IMR-90 (cell line): ENCODE measurements around the gene SRP9. TPM values are rescaled to one million over a fixed set of nuclear protein-coding genes. Genes with fewer than 3 reads are reported as not detected.

ENCODE experiments used
- ATAC-seq: fragments of 200-7000 bp; cut with Tn5 transposase; 2 replicates; pipeline ENCODE4 v1.9.1; 2020; ENCODE audit warnings: low read depth, mild to moderate bottlenecking, moderate library complexity
- BruUV-seq: library from RNA; stranded (reverse); fragments of 400-500 nt; replicated peaks from 2 replicates; lab custom pipeline; 2021; lab: Mats Ljungman, UMichigan
- CTCF ChIA-PET: fragments of 300-600 bp; formaldehyde crosslinking; extraction: SDS; loops from one replicate; lab custom pipeline; 2021; ENCODE audit warnings: antibody characterized with exemption; lab: Yijun Ruan, JAX
- POLR2A ChIA-PET: fragments of 300-600 bp; sonication (Branson Sonifier 250); formaldehyde crosslinking; loops from one replicate; lab custom pipeline; 2022; ENCODE audit warnings: antibody characterized with exemption; ENCODE audit not compliant: unreplicated experiment; lab: Charles Lee
- DNase-seq: peaks from one replicate; pipeline ENCODE4 v3.0.0; 2013
- H2AFZ ChIP-seq: replicated peaks from 2 replicates; pipeline ENCODE3; 2013; ENCODE audit warnings: low read length, mild to moderate bottlenecking; ENCODE audit not compliant: poor library complexity
- H2AK5ac ChIP-seq: 2 replicates; pipeline ENCODE4 v1.6.1; 2013; ENCODE audit warnings: low read depth, low read length, inconsistent platforms
- H2AK9ac ChIP-seq: replicated peaks from 2 replicates; pipeline ENCODE3; 2013; ENCODE audit warnings: mild to moderate bottlenecking, low read depth, low read length, moderate library complexity; ENCODE audit not compliant: poor library complexity
- H2BK120ac ChIP-seq: 2 replicates; pipeline ENCODE4 v1.6.1; 2013; ENCODE audit warnings: low read depth, low read length, inconsistent platforms
- H2BK15ac ChIP-seq: 3 replicates; pipeline ENCODE4 v1.6.1; 2013; ENCODE audit warnings: low read depth, low read length, inconsistent platforms
- H2BK20ac ChIP-seq: 2 replicates; pipeline ENCODE4 v1.6.1; 2013; ENCODE audit warnings: low read depth, mild to moderate bottlenecking, inconsistent platforms, low read length, moderate library complexity
- H2BK5ac ChIP-seq: 2 replicates; pipeline ENCODE4 v1.6.1; 2013; ENCODE audit warnings: mild to moderate bottlenecking, low read depth, low read length, inconsistent platforms; ENCODE audit not compliant: poor library complexity, severe bottlenecking
- H3K14ac ChIP-seq: replicated peaks from 2 replicates; pipeline ENCODE4 v1.6.1; 2013; ENCODE audit warnings: low read depth, low read length, inconsistent platforms
- H3K18ac ChIP-seq: 2 replicates; pipeline ENCODE4 v1.6.1; 2013; ENCODE audit warnings: low read depth, low read length, control low read depth
- H3K23ac ChIP-seq: 2 replicates; pipeline ENCODE4 v1.6.1; 2013; ENCODE audit warnings: low read depth, low read length, inconsistent platforms
- H3K27ac ChIP-seq: 2 replicates; pipeline ENCODE4 v1.5.1; 2013; ENCODE audit warnings: mild to moderate bottlenecking, control low read depth, low read length; ENCODE audit not compliant: insufficient read depth
- H3K27me3 ChIP-seq: 2 replicates; pipeline ENCODE4 v1.6.1; 2013; ENCODE audit warnings: low read length; ENCODE audit not compliant: control insufficient read depth, insufficient read depth
- H3K36me3 ChIP-seq: 2 replicates; pipeline ENCODE4 v1.6.1; 2013; ENCODE audit warnings: low read length, mixed read lengths; ENCODE audit not compliant: control insufficient read depth, insufficient read depth
- H3K4ac ChIP-seq: 2 replicates; pipeline ENCODE4 v1.6.1; 2013; ENCODE audit warnings: low read depth, low read length, inconsistent platforms
- H3K4me1 ChIP-seq: 2 replicates; pipeline ENCODE4 v1.6.1; 2013; ENCODE audit warnings: low read length, mixed read lengths; ENCODE audit not compliant: control insufficient read depth, insufficient read depth
- H3K4me2 ChIP-seq: 2 replicates; pipeline ENCODE4 v1.6.1; 2013; ENCODE audit warnings: low read depth, mild to moderate bottlenecking, control low read depth, low read length, moderate library complexity
- H3K4me3 ChIP-seq: 2 replicates; pipeline ENCODE4 v1.5.1; 2013; ENCODE audit warnings: low read depth, mild to moderate bottlenecking, control low read depth, low read length, moderate library complexity; ENCODE audit not compliant: insufficient read depth
- H3K56ac ChIP-seq: 2 replicates; pipeline ENCODE4 v1.6.1; 2013; ENCODE audit warnings: low read length, inconsistent platforms; ENCODE audit not compliant: insufficient read depth; ENCODE audit errors: extremely low read depth
- H3K79me1 ChIP-seq, 2 experiments: 2 replicates each; pipeline ENCODE4 v1.6.1; 2013; ENCODE audit warnings: low read length in 2 of 2, inconsistent platforms in 1 of 2, low read depth in 1 of 2
- H3K9ac ChIP-seq: 2 replicates; pipeline ENCODE4 v1.6.1; 2013; ENCODE audit warnings: low read depth, low read length, control low read depth
- H3K9me1 ChIP-seq: 2 replicates; pipeline ENCODE4 v1.6.1; 2013; ENCODE audit warnings: low read length, inconsistent platforms; ENCODE audit not compliant: insufficient read depth
- H3K9me3 ChIP-seq: 2 replicates; pipeline ENCODE4 v1.6.1; 2013; ENCODE audit warnings: low read length; ENCODE audit not compliant: control insufficient read depth, insufficient read depth
- H4K20me1 ChIP-seq: 2 replicates; pipeline ENCODE4 v1.6.1; 2013; ENCODE audit warnings: low read length, inconsistent platforms; ENCODE audit not compliant: insufficient read depth
- H4K5ac ChIP-seq: 2 replicates; pipeline ENCODE4 v1.6.1; 2013; ENCODE audit warnings: mild to moderate bottlenecking, low read depth, low read length, control low read depth
- H4K8ac ChIP-seq, 2 experiments: 2 replicates each; pipeline ENCODE4 v1.6.1; 2013; ENCODE audit warnings: low read depth in 2 of 2, low read length in 2 of 2, control low read depth in 1 of 2, inconsistent platforms in 1 of 2
- H4K91ac ChIP-seq: 2 replicates; pipeline ENCODE4 v1.6.1; 2013; ENCODE audit warnings: low read depth, low read length, inconsistent platforms; ENCODE audit not compliant: insufficient read depth
- CEBPB ChIP-seq: IDR thresholded peaks from 2 replicates; pipeline ENCODE4 v1.6.1; 2012; ENCODE audit warnings: low read depth, low read length, improper control_type of control experiment
- CHD1 ChIP-seq: IDR thresholded peaks from 2 replicates; pipeline ENCODE4 v1.6.1; 2012; ENCODE audit warnings: low read depth, low read length, improper control_type of control experiment
- CTCF ChIP-seq: conservative IDR thresholded peaks from 2 replicates; pipeline ENCODE4 v1.5.1; 2012; ENCODE audit warnings: mild to moderate bottlenecking, low read depth, low read length, improper control_type of control experiment
- FOS ChIP-seq: fragments of 150-350 bp; IDR thresholded peaks from 2 replicates; pipeline ENCODE4 v1.6.1; 2016; ENCODE audit warnings: low read depth, low read length
- MAFK ChIP-seq: IDR thresholded peaks from 2 replicates; pipeline ENCODE4 v1.6.1; 2012; ENCODE audit warnings: low read depth, low read length, improper control_type of control experiment
- MAZ ChIP-seq: IDR thresholded peaks from 2 replicates; pipeline ENCODE4 v1.6.1; 2012; ENCODE audit warnings: low read depth, mild to moderate bottlenecking, low read length, improper control_type of control experiment, moderate library complexity, borderline replicate concordance
- MXI1 ChIP-seq: IDR thresholded peaks from 2 replicates; pipeline ENCODE4 v1.6.1; 2012; ENCODE audit warnings: low read depth, mild to moderate bottlenecking, low read length, moderate library complexity, borderline replicate concordance
- NFE2L2 ChIP-seq: fragments of 150-350 bp; IDR thresholded peaks from 2 replicates; pipeline ENCODE4 v1.6.1; 2016; ENCODE audit warnings: low read depth, mild to moderate bottlenecking, low read length
- RAD21 ChIP-seq: IDR thresholded peaks from 2 replicates; pipeline ENCODE4 v1.6.1; 2012; ENCODE audit warnings: low read length, improper control_type of control experiment
- RCOR1 ChIP-seq: IDR thresholded peaks from 2 replicates; pipeline ENCODE4 v1.6.1; 2012; ENCODE audit warnings: mild to moderate bottlenecking, low read length, improper control_type of control experiment; ENCODE audit not compliant: insufficient replicate concordance
- RFX5 ChIP-seq: IDR thresholded peaks from 2 replicates; pipeline ENCODE4 v1.8.0; 2012; ENCODE audit warnings: low read depth, mild to moderate bottlenecking, low read length, moderate library complexity
- USF2 ChIP-seq: fragments of 150-350 bp; IDR thresholded peaks from 2 replicates; pipeline ENCODE4 v1.6.1; 2017; ENCODE audit warnings: mild to moderate bottlenecking, antibody characterized with exemption, low read length, low read depth
- WGBS, 2 experiments: methylation state at CpG; one replicate each; pipeline versions ENCODE4 v1.1.5 to v1.1.7; 2013; ENCODE audit warnings: missing lambda C conversion rate in 2 of 2; ENCODE audit not compliant: insufficient read length in 1 of 2; ENCODE audit errors: extremely low coverage in 2 of 2; 5-methylcytosine and 5-hydroxymethylcytosine counted together
- dilution Hi-C: fragments of 300-500 bp; cut with HindIII; formaldehyde crosslinking; loops from one replicate; pipeline ENCODE4 v1.14.3; 2018; ENCODE audit warnings: low sequenced_read_pairs; ENCODE audit not compliant: unreplicated experiment
- in situ Hi-C: fragments of 300-500 bp; cut with MboI; formaldehyde crosslinking; loops from 3 replicates; pipeline ENCODE4 v1.14.3; 2019; ENCODE audit warnings: low sequenced_read_pairs, inconsistent platforms, mixed read lengths
- intact Hi-C: fragments of 100-400 bp; cut with micrococcal nuclease; formaldehyde crosslinking; loops from 2 replicates; pipeline ENCODE4 v1.10.0; 2022
- polyA plus RNA-seq, 3 experiments: library from polyadenylated mRNA; depleted of rRNA; stranded (reverse); fragments of >200 nt; gene quantifications; 2 replicates each; pipeline ENCODE4 v1.2.3, GENCODE V29; 2012; ENCODE audit warnings: low replicate concordance in 1 of 3
- total RNA-seq: library from RNA; depleted of rRNA; stranded (reverse); fragments of >200 nt; gene quantifications from 2 replicates; pipeline ENCODE4 v1.2.3, GENCODE V29; 2012
- TF ChIP-seq, protein P1 (sequence below): fragments of 150-350 bp; IDR thresholded peaks from 2 replicates; pipeline ENCODE4 v1.6.1; 2016; ENCODE audit warnings: low read depth, mild to moderate bottlenecking, low read length, moderate library complexity, borderline replicate concordance

The SRP9 gene
- total and polyA plus RNA-seq, 2 of the 4 experiments (the other 2 are of a cell fraction): 230 to 295 TPM

DNA sequence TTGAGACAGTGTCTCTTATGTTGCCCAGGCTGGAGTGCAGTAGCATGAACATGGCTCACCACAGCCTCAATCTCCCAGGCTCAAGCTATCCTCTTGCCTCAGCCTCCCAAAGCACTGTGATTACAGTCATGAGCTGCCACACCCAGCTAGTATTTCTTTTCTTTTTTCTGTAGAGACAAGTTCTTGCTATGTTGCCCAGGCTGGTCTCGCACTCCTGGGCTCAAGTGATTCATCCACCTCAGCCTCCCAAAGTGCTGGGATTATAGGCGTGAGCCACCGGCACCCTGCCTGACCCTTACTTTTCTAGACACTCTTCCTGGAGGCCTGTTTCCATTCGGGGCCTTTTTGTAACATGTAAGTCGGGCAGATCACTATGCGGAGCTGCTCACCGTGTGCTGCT, 30.1 kb upstream of the SRP9 start (continued):
- TF ChIP-seq FOS (no peak), NFE2L2 (no peak), RFX5 (no peak), MAZ (no peak), MAFK (no peak)
- TF ChIP-seq, protein P1, sequence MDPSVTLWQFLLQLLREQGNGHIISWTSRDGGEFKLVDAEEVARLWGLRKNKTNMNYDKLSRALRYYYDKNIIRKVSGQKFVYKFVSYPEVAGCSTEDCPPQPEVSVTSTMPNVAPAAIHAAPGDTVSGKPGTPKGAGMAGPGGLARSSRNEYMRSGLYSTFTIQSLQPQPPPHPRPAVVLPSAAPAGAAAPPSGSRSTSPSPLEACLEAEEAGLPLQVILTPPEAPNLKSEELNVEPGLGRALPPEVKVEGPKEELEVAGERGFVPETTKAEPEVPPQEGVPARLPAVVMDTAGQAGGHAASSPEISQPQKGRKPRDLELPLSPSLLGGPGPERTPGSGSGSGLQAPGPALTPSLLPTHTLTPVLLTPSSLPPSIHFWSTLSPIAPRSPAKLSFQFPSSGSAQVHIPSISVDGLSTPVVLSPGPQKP: no peak

DNA sequence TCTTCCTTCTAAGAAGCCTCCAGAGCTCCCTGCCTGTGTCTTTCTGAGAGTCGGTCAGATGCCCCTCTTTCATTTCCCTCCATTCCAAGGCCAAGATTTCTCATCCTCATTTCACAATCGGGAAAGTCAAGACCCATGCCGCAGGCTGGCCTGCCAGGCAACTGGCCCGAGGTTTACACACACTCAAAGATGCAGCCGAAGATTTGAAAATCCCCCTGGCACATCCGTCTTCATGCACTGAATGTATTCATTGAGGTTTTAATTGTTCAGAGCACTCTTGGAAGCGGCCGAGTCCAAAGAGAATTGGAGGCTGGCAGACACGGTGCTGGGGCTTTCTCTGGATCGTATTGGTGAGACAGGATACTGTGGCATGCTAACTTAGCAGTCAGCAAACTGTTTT, 29.1 kb upstream of the SRP9 start:
- no peak overlapping the region for H4K91ac ChIP-seq
- no peak overlapping the region for H2BK5ac ChIP-seq
- H2BK20ac ChIP-seq: no peak overlapping the region
- no peak overlapping the region for H4K5ac ChIP-seq
- H3K9me1 ChIP-seq: no peaks in the 10 kb centered on the region
- H2AK9ac ChIP-seq: no peak overlapping the region
- H3K4me1 ChIP-seq: no peaks in the 10 kb centered on the region; the same call in 1 of the 2 replicates
- no peak overlapping the region for H3K4ac ChIP-seq
- DNase-seq: no peak
- no peak overlapping the region for H3K23ac ChIP-seq
- POLR2A ChIA-PET: no interaction called here
- no peak overlapping the region for H3K14ac ChIP-seq
- H2AK5ac ChIP-seq: no peak overlapping the region; the same call in 1 of the 2 replicates
- no peak overlapping the region for H2BK15ac ChIP-seq
- CTCF ChIA-PET: no interaction called here
- no peak overlapping the region for H2AFZ ChIP-seq
- H3K9me3 ChIP-seq: no peaks in the 10 kb centered on the region
- H3K9ac ChIP-seq: no peak overlapping the region
- no peaks in the 10 kb centered on the region for H4K20me1 ChIP-seq
- no peak overlapping the region for H3K56ac ChIP-seq
- H3K27me3 ChIP-seq: 0 out of 2 replicates have a peak, but pooled peaks cover 2% of the 10 kb centered on the region
- no peak overlapping the region for H3K4me2 ChIP-seq
- H3K27ac ChIP-seq: no peak overlapping the region
- H4K8ac ChIP-seq: no peak overlapping the region
- WGBS, 2 experiments: 100% methylated on average over 2 of the region's 10 CpGs; no CpG with 5 or more reads in 1 of the 2 experiments
- no peak overlapping the region for H3K4me3 ChIP-seq
- ATAC-seq: no peak
- dilution Hi-C loops: no loop called here
- no peak overlapping the region for H2BK120ac ChIP-seq
- intact Hi-C loops: no loop called here
- no peaks in the 10 kb centered on the region for H3K36me3 ChIP-seq
- no peak overlapping the region for H3K18ac ChIP-seq
- BruUV-seq: no TSS peak
- in situ Hi-C loops: no loop called here
- no peaks in the 10 kb centered on the region for H3K79me1 ChIP-seq
- TF ChIP-seq MXI1: no peak
- no peak for TF ChIP-seq RAD21
- no peak for TF ChIP-seq RCOR1
- TF ChIP-seq CEBPB: no peak
- TF ChIP-seq CHD1: no peak
- TF ChIP-seq CTCF: no peak
- TF ChIP-seq USF2: no peak
- no peak for TF ChIP-seq MAFK
